ENCODE results near the gene B4GALNT3.

The B4GALNT3 gene

GRCh38 chr12:510071-510825, 50.5 kb downstream of the B4GALNT3 start:
- DNase-seq = peak; percentile 90

- no peak for DNase-seq
Measured at GRCh38 chr12:512933-513332, 53.2 kb downstream of the B4GALNT3 start.

GRCh38 chr12:513446-513845, 53.7 kb downstream of the B4GALNT3 start:
- DNase-seq = no peak

- no peak for DNase-seq
Measured at GRCh38 chr12:517538-517937, 57.8 kb downstream of the B4GALNT3 start.

GRCh38 chr12:520119-520518, 60.4 kb downstream of the B4GALNT3 start:
- no peak for DNase-seq

- DNase-seq = no peak
Measured at GRCh38 chr12:522692-523378, 63.1 kb downstream of the B4GALNT3 start.

- peak; percentile 35 for DNase-seq
Measured at GRCh38 chr12:524167-524951, 64.6 kb downstream of the B4GALNT3 start.

GRCh38 chr12:526089-526488, 66.3 kb downstream of the B4GALNT3 start:
- no peak for DNase-seq

GRCh38 chr12:527241-527640, 67.5 kb downstream of the B4GALNT3 start:
- no peak for DNase-seq

GRCh38 chr12:527729-528128, 68.0 kb downstream of the B4GALNT3 start:
- DNase-seq = no peak

- DNase-seq = no peak
Measured at GRCh38 chr12:530308-530707, 70.6 kb downstream of the B4GALNT3 start.

- no peak for DNase-seq
Measured at GRCh38 chr12:530821-531220, 71.1 kb downstream of the B4GALNT3 start.

GRCh38 chr12:531951-532585, 72.3 kb downstream of the B4GALNT3 start:
- no peak for DNase-seq

GRCh38 chr12:532908-533565, 73.3 kb downstream of the B4GALNT3 start:
- no peak for DNase-seq

- DNase-seq = no peak
Measured at GRCh38 chr12:533718-534117, 74.0 kb downstream of the B4GALNT3 start.

GRCh38 chr12:534216-534615, 74.5 kb downstream of the B4GALNT3 start:
- no peak for DNase-seq

- no peak for DNase-seq
Measured at GRCh38 chr12:535396-535795, 75.7 kb downstream of the B4GALNT3 start.

- no peak for DNase-seq
Measured at GRCh38 chr12:536751-537245, 77.1 kb downstream of the B4GALNT3 start.

GRCh38 chr12:537772-538171, 78.0 kb downstream of the B4GALNT3 start:
- DNase-seq = peak; percentile 58

- DNase-seq = peak; percentile 63
Measured at GRCh38 chr12:538731-539539, 79.2 kb downstream of the B4GALNT3 start.

GRCh38 chr12:539540-540310, 80.0 kb downstream of the B4GALNT3 start:
- DNase-seq = no peak
